Right ventricle myocardium superior (tissue), 1 donor: ENCODE results near the gene KDM7A. TPM values are rescaled to one million over a fixed set of nuclear protein-coding genes. Genes with fewer than 3 reads are reported as not detected.
"Not testable (repeated sequence)": the region's sequence is repeated elsewhere in the genome, so short reads cannot be mapped to it uniquely, and the experiment has no call there.

Experiments used
- ATAC-seq: fragments of 200-7000 bp; cut with Tn5 transposase; one replicate; pipeline ENCODE4 v1.9.1; 2020; ENCODE audit warnings: mild to moderate bottlenecking; ENCODE audit not compliant: poor library complexity
- DNase-seq: peaks from one replicate; pipeline ENCODE4 v3.0.0-alpha.2; 2020
- intact Hi-C: fragments of 100-400 bp; cut with DNase I; formaldehyde crosslinking; loops from one replicate; pipeline ENCODE4 v1.11.2; 2022
- total RNA-seq: library from RNA; stranded (reverse); fragmentation: NEBNext Ultra II Directional; extraction: Animal tissue kit (Norgen Biotek cat#: 25700); gene quantifications from one replicate; pipeline ENCODE4 v1.2.1, GENCODE V29; 2021
- donor health status: DM: no; HTN: yes; CAD: no; lungs with severe emphysema.

KDM7A gene
- total RNA-seq, 1 donor from 2014 or later: 11.9 TPM

DNA sequence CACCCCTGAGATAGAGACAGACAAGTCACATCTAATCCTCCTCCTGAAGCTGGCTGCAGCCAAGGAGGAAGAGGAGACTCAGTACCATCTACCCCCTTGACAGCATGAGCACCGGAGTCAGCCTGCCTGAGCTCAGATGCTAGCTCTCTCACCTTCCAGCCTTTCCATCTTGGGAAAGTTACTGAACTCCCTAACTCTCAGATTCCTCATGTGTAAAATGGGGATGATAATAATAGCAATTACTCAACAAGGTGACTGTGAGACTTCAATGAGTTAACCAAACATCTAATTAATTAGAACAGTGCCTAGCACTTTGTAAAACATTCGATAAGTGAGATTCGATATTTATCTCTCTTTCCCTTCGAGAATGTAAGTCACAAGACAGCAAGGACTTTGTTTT lies 6.4 kb downstream of the KDM7A start:
- no peak for ATAC-seq
- DNase-seq: no peak
- intact Hi-C loops: loop anchor here (10.0 kb wide), 1 partner anchor 144 kb away; no protein-coding TSS in a partner anchor

DNA sequence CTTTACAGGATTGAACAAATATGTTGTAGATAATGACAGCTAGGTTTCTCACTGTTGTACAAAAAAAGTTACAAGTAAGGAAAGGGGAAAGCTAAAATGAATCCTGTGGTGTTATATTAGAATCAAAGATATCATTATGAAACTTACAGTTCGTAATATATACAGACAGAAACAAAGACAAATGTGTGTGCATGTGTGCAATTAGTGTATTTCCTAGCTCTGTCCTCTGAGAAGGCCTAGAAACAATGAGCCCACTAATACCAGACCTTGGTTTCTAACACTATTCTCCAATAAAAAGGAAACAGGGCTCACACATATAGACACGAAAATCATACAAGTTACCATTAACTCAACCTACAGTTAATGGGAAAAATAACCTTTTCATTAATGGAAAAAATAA lies 8.0 kb downstream of the KDM7A start:
- intact Hi-C loops: no loop called here
- no peak for ATAC-seq
- DNase-seq: no peak

DNA sequence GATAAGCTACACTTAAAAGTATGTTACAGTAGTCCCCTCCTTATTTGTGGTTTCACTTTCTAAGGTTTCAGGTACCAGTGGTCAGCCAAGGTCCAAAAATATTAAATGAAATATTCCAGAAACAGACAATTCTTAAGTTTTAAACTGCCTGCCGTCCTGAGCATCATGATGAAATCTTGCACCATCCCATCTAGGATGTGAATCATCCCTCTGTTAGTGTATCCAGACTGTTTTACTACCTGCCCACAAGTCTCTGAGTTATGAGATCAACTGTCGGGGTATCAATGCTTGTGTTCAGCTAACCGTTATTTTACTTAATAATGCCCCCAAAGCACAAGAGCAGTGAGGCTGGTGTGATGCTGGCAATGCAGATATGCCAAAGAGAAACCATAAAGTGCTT lies 11.4 kb downstream of the KDM7A start:
- DNase-seq: no peak
- peak; percentile 18 for ATAC-seq
- intact Hi-C loops: no loop called here

DNA sequence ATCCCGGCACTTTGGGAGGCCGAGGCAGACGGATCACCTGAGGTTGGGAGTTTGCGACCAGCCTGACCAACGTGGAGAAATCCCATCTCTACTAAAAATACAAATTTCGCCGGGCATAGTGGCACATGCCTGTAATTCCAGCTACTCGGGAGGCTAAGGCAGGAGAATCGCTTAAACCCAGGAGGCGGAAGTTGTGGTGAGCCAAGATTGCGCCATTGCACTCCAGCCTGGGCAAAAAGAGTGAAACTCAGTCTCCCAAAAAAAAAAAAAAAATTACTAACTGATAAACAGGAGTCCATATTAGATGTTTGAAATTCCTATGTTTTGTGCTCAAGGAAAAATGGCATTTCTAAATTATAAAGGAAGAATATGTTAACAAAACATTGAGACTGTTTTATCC lies 14.7 kb downstream of the KDM7A start:
- DNase-seq: peak; percentile 56
- ATAC-seq, intact Hi-C loops: not testable (repeated sequence)

DNA sequence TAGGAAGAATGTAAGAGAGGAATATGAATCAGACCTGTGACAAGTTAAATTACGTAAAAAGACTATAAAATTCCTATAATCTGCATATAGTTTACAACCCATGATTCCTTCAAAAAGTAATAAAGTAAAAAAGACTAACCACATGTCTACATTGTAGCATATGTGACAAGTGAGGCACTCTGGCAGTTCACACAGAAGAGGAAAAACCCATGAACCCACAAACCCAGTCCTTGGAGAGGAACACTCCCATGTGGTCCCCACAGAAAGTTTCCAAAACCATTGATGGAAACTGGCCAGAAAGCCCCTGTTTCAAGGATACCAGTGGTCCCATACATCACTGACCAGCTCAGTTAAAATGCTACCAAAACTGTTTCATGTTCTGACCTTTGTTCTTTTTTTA lies 15.7 kb downstream of the KDM7A start:
- intact Hi-C loops: no loop called here
- DNase-seq (no peak), ATAC-seq (no peak)

DNA sequence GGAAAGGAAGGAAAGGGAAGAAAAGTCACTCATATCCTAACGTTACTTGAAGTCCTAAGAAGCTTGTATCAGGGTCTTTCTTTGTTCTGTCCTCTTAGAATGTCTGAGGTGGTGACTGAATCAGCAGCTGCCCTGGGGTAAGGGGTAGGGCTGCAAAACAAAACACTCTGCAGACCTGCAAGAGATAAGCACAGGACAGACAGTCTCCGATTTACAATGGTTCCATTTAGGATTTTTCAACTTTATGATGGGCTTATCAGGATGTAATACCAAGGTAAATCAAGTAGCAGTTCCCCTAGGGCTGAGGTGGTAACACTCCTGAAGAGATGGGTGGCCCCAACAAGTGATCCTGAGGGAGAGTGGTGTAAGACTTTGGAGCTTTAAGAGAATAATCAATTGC lies 16.5 kb downstream of the KDM7A start:
- intact Hi-C loops: no loop called here
- DNase-seq (no peak), ATAC-seq (no peak)

DNA sequence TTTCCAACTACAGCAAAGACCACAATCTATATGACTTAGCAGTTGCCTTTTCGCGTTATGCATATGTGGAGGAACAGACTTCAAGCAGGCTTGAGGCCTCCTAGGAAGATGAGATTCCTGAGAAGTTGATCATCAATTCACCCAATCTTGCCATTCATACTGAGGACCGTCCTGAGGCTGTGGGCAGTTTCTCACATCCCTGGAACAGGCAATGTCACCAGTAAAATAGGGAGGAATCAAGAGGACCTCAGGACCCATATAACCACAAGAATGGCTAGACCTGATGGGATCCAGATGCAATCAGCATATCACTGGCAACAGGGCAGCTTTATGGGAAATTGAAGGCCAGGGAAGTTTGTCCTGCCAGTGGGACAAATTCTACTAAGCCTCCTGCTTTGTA lies 17.3 kb downstream of the KDM7A start:
- intact Hi-C loops: no loop called here
- no peak for DNase-seq
- no peak for ATAC-seq

DNA sequence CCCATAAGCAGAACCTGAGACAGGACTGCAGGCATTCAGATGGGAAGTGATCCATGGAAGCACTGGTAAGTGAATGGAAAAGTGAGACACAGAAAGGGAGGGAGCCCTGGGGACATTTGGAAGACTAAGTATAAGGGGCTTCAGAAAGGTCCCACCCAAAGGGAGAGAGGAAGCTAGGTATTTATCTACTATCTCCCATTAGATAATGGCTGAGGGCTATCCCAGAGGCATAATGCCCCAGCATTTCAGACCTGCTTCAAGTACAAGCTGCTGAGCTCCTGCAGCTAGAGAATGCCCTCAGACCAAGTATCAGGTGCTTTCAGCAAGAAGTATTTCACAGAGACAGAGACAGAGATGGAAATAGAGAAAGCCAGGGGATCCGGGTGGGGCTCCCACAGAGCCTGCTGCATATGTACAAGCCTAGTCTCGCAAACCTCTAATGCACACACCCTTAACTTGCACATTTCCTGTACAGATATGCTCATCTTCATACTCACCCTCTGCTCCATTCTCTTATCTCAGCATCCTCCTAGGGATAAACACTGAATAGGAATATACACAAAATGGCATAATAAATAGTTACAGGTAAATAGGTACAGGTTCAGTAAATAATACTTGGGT lies 20.2 kb downstream of the KDM7A start:
- no peak for ATAC-seq
- intact Hi-C loops: no loop called here
- DNase-seq: no peak

DNA sequence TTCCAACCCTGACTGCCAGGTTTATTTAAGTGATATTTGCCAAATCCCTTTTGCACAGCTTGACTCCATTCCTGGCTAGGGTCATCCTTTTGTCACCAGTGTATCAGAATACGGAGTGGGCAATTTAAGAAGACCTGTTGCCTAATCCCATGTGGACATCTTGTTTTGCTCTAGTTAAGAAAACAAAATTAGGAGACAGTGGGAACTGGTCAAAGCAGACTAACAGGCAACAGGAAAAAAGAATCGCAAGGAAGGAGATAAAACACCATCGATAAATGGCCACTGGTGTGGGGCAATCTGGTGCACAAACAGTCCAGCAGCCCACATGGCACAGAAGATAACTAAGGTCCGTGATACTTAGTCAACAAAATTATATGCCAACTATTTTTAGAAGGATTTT lies 21.4 kb downstream of the KDM7A start:
- peak; percentile 48 for ATAC-seq
- intact Hi-C loops: no loop called here
- DNase-seq: no peak

DNA sequence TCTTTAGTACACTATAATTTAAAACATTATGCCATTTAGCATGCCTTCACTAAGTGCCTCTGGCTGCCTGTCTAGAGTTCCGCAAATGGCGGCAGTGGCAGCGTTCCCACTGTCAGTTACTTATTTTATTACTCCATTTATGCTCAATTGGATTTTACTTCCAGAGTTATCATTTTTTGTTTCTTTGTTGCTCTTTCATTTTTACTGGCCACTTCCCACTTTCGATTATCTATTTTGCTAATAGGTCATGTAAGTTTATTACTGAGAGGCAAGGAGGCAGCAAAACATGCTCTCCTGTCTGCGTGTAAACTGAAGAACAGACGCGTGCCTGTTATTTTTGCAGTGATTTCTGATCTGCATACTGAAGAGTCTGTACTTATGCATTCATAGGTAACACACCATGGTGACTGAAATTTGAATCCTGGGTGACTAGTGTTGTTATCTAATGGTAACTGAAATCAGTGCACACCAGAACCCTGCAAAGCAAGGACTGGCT lies 23.1 kb downstream of the KDM7A start:
- ATAC-seq: peak; percentile 46
- peak; percentile 41 for DNase-seq
- intact Hi-C loops: no loop called here

DNA sequence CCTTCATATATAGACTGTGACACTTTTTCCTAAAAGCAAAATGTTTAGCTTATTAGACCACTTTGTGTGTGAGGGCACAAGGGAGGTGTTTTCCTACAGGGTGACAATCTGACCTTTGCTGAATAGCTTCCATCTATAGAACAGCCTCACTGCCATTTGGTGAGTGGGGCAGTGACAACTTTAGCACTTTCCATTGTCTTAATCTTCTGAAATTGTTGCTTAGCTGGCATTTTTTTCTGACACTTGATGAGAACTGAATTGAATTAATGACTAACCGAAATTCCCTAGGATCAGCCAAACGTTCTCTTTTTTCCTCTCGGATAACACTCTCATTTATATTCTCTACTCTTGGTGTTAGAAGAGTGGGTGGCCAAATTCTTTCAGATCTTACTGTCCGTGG lies 30.2 kb downstream of the KDM7A start:
- intact Hi-C loops: no loop called here
- no peak for ATAC-seq
- DNase-seq: no peak

DNA sequence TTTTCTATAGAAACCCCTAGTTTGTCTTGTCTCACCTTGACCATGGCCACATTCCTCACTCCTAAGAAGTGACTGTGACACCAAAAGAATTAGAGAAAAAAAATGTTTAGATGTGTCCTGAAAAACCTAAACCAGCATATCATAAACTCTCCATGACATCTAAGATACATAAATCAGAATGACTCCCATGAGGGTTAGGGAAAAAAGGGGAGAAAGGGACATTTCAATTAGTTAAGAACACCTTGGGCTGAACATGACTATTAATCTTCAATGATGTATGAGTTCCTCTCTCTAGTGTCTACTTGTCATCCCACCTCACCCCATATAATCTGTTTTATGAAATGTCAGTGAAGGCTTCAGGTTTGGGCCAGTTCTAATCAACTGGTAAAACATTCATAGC lies 31.1 kb downstream of the KDM7A start:
- intact Hi-C loops: no loop called here
- DNase-seq (no peak), ATAC-seq (no peak)

DNA sequence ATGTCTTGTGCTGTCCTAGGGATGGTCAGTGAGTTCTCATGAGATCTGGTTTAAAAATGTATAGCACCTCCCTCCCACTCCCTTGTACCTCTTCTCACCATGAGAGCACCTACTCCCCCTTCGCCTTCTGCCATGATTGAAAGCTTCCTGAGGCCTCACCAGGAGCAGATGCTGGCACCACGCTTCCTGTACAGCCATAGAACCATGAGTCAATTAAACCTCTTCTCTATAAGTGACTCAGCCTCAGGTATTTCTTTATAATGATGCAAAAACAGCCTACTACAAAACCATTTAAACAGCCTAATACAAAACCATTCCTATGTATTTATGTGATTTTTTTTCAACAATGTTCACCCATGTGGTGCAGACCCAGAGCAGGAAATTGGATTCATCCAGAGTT lies 32.0 kb downstream of the KDM7A start:
- intact Hi-C loops: no loop called here
- ATAC-seq: no peak
- DNase-seq: no peak

DNA sequence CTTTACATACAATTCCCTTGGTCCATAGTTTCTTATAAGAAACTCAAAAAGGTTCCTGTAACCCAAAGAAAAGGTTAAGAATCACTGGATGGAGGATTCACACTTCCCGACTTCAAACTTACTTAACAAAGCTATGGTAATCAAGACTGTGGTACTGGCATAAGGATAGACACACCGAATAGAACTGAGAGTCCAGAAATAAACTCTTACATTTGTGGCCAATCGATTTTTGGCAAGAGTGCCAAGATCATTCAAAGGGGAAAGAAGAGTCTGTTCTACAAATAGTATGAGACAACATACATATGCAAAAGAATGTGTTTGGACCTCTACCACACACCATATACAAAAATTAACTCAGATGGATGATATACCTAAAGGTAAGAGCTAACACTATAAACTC lies 32.8 kb downstream of the KDM7A start:
- intact Hi-C loops: no loop called here
- DNase-seq: no peak
- ATAC-seq: peak; percentile 15

DNA sequence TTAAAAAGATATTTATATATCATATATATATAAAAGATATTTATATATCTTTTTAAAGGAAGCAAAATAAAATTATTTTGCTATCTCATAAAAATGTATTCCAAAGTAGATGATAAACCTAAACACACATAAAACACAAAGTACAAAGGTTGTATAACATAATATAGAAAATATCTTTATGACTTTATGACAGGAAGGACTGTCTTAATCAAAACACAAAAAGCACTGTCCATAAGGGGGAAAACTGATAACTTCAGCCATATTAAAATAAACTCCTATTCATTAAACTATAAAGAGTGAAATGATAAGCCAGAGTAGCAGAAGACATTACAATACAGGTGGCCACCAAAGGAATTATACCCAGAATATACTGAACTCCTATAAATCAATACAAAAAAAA lies 34.8 kb downstream of the KDM7A start:
- ATAC-seq (no peak), DNase-seq (no peak)
- intact Hi-C loops: no loop called here

DNA sequence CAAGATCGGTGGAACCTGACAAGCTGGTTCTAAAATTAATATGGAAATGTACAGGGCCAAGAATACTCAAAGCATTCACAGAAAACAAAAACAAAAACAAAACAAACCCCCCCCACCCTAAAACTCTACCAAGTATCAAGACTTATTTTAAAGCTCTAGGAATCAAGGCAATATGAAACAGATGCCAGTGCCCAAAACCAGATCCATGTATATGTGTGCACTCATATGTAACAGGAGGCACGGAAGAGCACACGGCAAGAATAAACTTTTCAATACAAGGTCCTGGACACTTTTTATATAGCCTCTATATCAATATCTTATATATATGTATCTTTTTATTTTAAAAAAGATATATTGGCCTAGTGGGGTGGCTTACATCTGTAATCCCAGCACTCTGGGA lies 35.5 kb downstream of the KDM7A start:
- no peak for DNase-seq
- no peak for ATAC-seq
- intact Hi-C loops: no loop called here

DNA sequence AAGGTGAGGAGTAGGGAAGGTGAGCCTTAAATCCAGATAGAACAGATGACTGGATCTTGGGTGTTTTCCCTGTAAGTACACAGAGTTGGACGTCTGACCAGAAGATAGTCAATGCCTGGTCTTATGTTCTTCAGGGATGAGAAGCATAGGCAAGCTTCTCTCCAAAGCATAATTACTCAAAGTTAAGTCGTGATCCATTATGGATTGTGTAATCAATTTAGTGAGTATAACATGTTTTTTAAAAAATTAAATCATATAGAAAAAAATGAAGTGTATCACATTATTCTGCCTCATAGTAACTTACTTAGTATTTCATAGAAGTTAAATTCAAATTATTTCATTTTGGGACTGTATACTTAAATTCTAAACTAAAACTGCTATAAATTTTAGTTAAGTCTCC lies 39.7 kb downstream of the KDM7A start:
- DNase-seq (no peak), ATAC-seq (no peak)
- intact Hi-C loops: no loop called here

DNA sequence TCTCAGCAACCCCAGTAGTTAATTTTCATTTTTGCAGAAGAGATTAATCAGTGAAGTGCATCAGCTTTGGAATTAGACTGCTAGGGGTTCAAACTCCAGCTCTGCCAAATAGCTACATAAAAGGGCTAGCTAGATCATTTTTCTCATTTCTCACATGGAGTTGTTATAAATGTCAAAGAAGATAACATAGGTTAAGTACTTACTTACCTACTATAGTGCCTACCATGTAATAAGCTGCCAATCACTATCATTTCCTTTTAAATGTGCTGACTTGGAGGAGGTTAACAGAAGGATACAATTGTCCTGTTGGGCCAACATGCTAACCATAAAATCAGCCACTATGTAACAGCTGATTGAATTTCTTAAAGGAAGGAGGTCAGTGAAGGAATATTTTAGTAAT lies 40.7 kb downstream of the KDM7A start:
- intact Hi-C loops: no loop called here
- ATAC-seq: no peak

DNA sequence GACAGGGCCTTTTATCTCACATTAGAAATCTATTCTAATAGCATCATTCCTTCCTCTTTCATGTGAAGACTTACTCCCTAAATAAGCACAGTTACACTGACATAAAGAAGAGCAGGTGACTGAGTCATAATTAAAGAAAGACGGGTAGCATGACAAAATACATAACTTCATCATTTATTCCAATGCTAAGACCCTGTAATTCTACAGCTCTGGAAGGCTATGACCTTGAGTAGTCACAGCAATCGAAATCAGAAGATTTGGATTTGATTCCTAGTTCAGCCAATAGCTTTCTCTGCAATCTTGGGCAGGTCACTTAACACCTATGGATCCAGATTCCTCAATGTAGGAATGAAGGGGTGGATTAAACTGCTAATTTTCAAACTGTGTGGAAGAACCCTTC lies 42.7 kb downstream of the KDM7A start:
- no peak for DNase-seq
- ATAC-seq: no peak
- intact Hi-C loops: no loop called here

More for the DNA sequence above, 40.7 kb downstream of the KDM7A start:
- no peak for DNase-seq

DNA sequence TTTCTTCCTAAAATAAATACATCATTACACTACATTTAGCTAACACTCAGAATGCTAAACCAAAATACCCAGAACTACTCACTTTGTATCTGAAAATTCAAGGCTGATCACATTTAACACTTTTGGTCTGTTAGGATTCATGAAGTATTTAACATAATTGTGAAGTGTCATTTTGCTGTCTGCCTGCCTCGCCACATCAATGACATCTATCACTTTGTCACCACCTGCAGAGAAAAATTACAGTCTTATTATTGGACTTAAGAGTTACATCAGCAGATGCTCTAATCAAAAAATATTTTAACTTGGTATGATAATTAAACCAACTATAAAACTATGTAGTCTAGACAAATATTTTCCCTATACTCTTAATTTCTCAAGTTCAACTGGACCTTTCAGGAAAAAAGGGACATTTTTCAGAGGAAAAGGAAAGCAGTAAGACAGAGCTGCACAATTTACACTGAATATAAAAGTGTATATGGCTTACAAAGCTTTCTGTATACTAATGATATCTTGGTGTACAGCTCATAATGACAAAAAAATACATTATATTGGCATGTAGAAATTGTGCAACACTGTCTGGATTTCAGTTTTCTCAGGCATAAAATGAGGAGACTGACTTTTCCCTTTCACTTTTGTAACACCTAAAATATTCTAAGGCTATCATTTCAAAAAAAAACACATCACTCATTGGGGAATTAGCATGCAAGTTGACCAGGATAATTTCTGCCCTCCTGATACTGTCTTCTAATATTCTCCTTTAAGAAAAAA lies 49.2 kb downstream of the KDM7A start:
- DNase-seq: no peak
- intact Hi-C loops: no loop called here
- ATAC-seq: no peak
